GM18873 (cell line): ENCODE results near the gene TSPAN4.

ENCODE experiments used
- ATAC-seq: cut with Tn5 transposase; IDR thresholded peaks from one replicate; pipeline ENCODE4 v1.9.1; 2021; ENCODE audit warnings: mild to moderate bottlenecking, moderate library complexity, moderate number of reproducible peaks; ENCODE audit not compliant: unreplicated experiment, low FRiP score

TSPAN4 gene

GRCh38 chr11:862081-862661, 19.5 kb downstream of the TSPAN4 start:
- no peak for ATAC-seq

GRCh38 chr11:862696-863022, 20.0 kb downstream of the TSPAN4 start:
- no peak for ATAC-seq

GRCh38 chr11:863023-863909, 20.6 kb downstream of the TSPAN4 start:
- ATAC-seq = no peak

GRCh38 chr11:863910-864827, 21.5 kb downstream of the TSPAN4 start:
- no peak for ATAC-seq

- no peak for ATAC-seq
Observed at GRCh38 chr11:864898-865297, 22.2 kb downstream of the TSPAN4 start.

- ATAC-seq = no peak
Observed at GRCh38 chr11:865462-866430, 23.1 kb downstream of the TSPAN4 start.

GRCh38 chr11:866481-866880, 23.8 kb downstream of the TSPAN4 start:
- ATAC-seq = no peak

- no peak for ATAC-seq
Observed at GRCh38 chr11:867856-868358, 25.3 kb downstream of the TSPAN4 start.

GRCh38 chr11:868394-868793, 25.7 kb downstream of the TSPAN4 start:
- ATAC-seq = no peak

GRCh38 chr11:868802-869201, 26.1 kb downstream of the TSPAN4 start:
- no peak for ATAC-seq

GRCh38 chr11:869399-870126, 26.9 kb downstream of the TSPAN4 start:
- ATAC-seq = no peak

- ATAC-seq = no peak
Observed at GRCh38 chr11:870127-870413, 27.4 kb downstream of the TSPAN4 start.

- ATAC-seq = no peak
Observed at GRCh38 chr11:870418-870817, 27.8 kb downstream of the TSPAN4 start.

- no peak for ATAC-seq
Observed at GRCh38 chr11:871472-871871, 28.8 kb downstream of the TSPAN4 start.

- no peak for ATAC-seq
Observed at GRCh38 chr11:872799-873198, 30.1 kb downstream of the TSPAN4 start.

GRCh38 chr11:873706-874105, 31.1 kb downstream of the TSPAN4 start:
- no peak for ATAC-seq

- no peak for ATAC-seq
Observed at GRCh38 chr11:875203-875602, 32.6 kb downstream of the TSPAN4 start.

GRCh38 chr11:875769-876301, 33.2 kb downstream of the TSPAN4 start:
- ATAC-seq = no peak

GRCh38 chr11:876545-876944, 33.9 kb downstream of the TSPAN4 start:
- ATAC-seq = no peak
